ENCODE measurements around the gene SLC35E1. TPM values are rescaled to one million over a fixed set of nuclear protein-coding genes. Genes with fewer than 3 reads are reported as not detected.

SLC35E1 gene
- total RNA-seq, 1 donor from 2014 or later, result 70.0 TPM

- H3K27me3 Mint-ChIP-seq (ENCODE audit: low read depth), result no peaks in the 10 kb centered on the region
- DNase-seq (ENCODE audit: low spot score), result no peak
- no peak for TF ChIP-seq CTCF (IDR thresholded peaks at IDR 0.05)
- no peak overlapping the region for H3K27ac Mint-ChIP-seq (ENCODE audit: unreplicated experiment)
- peaks cover 63% of the 10 kb centered on the region for H3K4me1 Mint-ChIP-seq (ENCODE audit: low read depth)
- no peaks in the 10 kb centered on the region for H3K9me3 Mint-ChIP-seq (ENCODE audit: low read depth)
- H3K36me3 Mint-ChIP-seq (ENCODE audit: low read depth), result no peaks in the 10 kb centered on the region
- H3K4me3 Mint-ChIP-seq (ENCODE audit: unreplicated experiment), result no peak overlapping the region
Measured at GRCh38 chr19:16589917-16590316, 17.7 kb upstream of the SLC35E1 start.

GRCh38 chr19:16588824-16589577, 16.8 kb upstream of the SLC35E1 start:
- Mint-ChIP-seq H3K9me3 (ENCODE audit: low read depth) (no peaks in the 10 kb centered on the region), H3K27ac (ENCODE audit: unreplicated experiment) (peak overlapping the region; percentile 1), H3K4me1 (ENCODE audit: low read depth) (peaks cover 73% of the 10 kb centered on the region), H3K27me3 (ENCODE audit: low read depth) (no peaks in the 10 kb centered on the region), H3K36me3 (ENCODE audit: low read depth) (no peaks in the 10 kb centered on the region), H3K4me3 (ENCODE audit: unreplicated experiment) (no peak overlapping the region)
- DNase-seq (ENCODE audit: low spot score), result no peak
- no peak for TF ChIP-seq CTCF (IDR thresholded peaks at IDR 0.05)

- Mint-ChIP-seq H3K4me1 (ENCODE audit: low read depth) (peaks cover 78% of the 10 kb centered on the region), H3K9me3 (ENCODE audit: low read depth) (no peaks in the 10 kb centered on the region), H3K36me3 (ENCODE audit: low read depth) (no peaks in the 10 kb centered on the region)
Measured at GRCh38 chr19:16587833-16588823, 15.9 kb upstream of the SLC35E1 start.

GRCh38 chr19:16586991-16587832, 15.0 kb upstream of the SLC35E1 start:
- DNase-seq (ENCODE audit: low spot score), result no peak
- Mint-ChIP-seq H3K27ac (ENCODE audit: unreplicated experiment) (peak overlapping the region; percentile 91), H3K36me3 (ENCODE audit: low read depth) (no peaks in the 10 kb centered on the region), H3K4me1 (ENCODE audit: low read depth) (peaks cover 84% of the 10 kb centered on the region), H3K9me3 (ENCODE audit: low read depth) (no peaks in the 10 kb centered on the region), H3K4me3 (ENCODE audit: unreplicated experiment) (no peak overlapping the region), H3K27me3 (ENCODE audit: low read depth) (no peaks in the 10 kb centered on the region)
- no peak for TF ChIP-seq CTCF (IDR thresholded peaks at IDR 0.05)

More at GRCh38 chr19:16587833-16588823, 15.9 kb upstream of the SLC35E1 start:
- no peak for TF ChIP-seq CTCF (IDR thresholded peaks at IDR 0.05)
- H3K27ac Mint-ChIP-seq (ENCODE audit: unreplicated experiment), result peak overlapping the region; percentile 41
- H3K4me3 Mint-ChIP-seq (ENCODE audit: unreplicated experiment), result no peak overlapping the region
- no peak for DNase-seq (ENCODE audit: low spot score)
- H3K27me3 Mint-ChIP-seq (ENCODE audit: low read depth), result no peaks in the 10 kb centered on the region

All from chondrocyte (in vitro differentiated cells).